Tibial nerve (tissue), 3 donors: Measurements from ENCODE around the gene CYFIP2.

Experiments used
- POLR2A ChIP-seq, 2 donors: fragments of 450-650 bp; IDR thresholded peaks; one replicate each; pipeline ENCODE4 v1.6.1; 2017; ENCODE audit warnings: antibody characterized with exemption in 2 of 2, mild to moderate bottlenecking in 2 of 2, moderate library complexity in 2 of 2
- TF ChIP-seq, protein P1 (sequence below), 5 experiments: fragments of 200-600 bp in 3 of 5; fragments of 450-650 bp in 2 of 5; sonication (generic) in 3 of 5; IDR thresholded peaks; one replicate each; pipeline ENCODE4 v1.5.1; 2016 to 2019; ENCODE audit warnings: antibody characterized with exemption in 5 of 5, mild to moderate bottlenecking in 3 of 5, moderate library complexity in 2 of 5

GRCh38 chr5:157359356-157360055, 93.6 kb downstream of the CYFIP2 start:
- TF ChIP-seq, protein P1, sequence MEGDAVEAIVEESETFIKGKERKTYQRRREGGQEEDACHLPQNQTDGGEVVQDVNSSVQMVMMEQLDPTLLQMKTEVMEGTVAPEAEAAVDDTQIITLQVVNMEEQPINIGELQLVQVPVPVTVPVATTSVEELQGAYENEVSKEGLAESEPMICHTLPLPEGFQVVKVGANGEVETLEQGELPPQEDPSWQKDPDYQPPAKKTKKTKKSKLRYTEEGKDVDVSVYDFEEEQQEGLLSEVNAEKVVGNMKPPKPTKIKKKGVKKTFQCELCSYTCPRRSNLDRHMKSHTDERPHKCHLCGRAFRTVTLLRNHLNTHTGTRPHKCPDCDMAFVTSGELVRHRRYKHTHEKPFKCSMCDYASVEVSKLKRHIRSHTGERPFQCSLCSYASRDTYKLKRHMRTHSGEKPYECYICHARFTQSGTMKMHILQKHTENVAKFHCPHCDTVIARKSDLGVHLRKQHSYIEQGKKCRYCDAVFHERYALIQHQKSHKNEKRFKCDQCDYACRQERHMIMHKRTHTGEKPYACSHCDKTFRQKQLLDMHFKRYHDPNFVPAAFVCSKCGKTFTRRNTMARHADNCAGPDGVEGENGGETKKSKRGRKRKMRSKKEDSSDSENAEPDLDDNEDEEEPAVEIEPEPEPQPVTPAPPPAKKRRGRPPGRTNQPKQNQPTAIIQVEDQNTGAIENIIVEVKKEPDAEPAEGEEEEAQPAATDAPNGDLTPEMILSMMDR (IDR thresholded peaks at IDR 0.05), result no peak
- no peak for TF ChIP-seq POLR2A (IDR thresholded peaks at IDR 0.05)
